Measurements from ENCODE around the gene SLC8A2. TPM values are rescaled to one million over a fixed set of nuclear protein-coding genes. Genes with fewer than 3 reads are reported as not detected.
"Not testable (repeated sequence)": the region's sequence is repeated elsewhere in the genome, so short reads cannot be mapped to it uniquely, and the experiment has no call there.

The SLC8A2 gene
- total RNA-seq, 2 experiments from 2014 or later, result 0.13 to 0.36 TPM

GRCh38 chr19:47413941-47414340 is 57.8 kb downstream of the SLC8A2 start:
- Histone ChIP-seq H2AFZ (ENCODE audit: low read length) (no peak overlapping the region), H4K20me1 (ENCODE audit: insufficient read depth, low read length) (no peaks in the 10 kb centered on the region), H3K27ac (ENCODE audit: low read depth, low read length, poor library complexity, severe bottlenecking) (no peak overlapping the region), H3K4me3 (ENCODE audit: low read depth, low read length, poor library complexity, severe bottlenecking) (no peak overlapping the region), H3K9me3 (ENCODE audit: low read length) (no peaks in the 10 kb centered on the region), H3K9me2 (ENCODE audit: insufficient read depth, low read length) (no peaks in the 10 kb centered on the region), H3K36me3 (ENCODE audit: insufficient read depth, low read length) (no peaks in the 10 kb centered on the region), H3K79me2 (ENCODE audit: insufficient read depth, low read depth, low read length) (no peaks in the 10 kb centered on the region), H3K4me1 (ENCODE audit: insufficient read depth, low read length, poor library complexity, severe bottlenecking) (no peaks in the 10 kb centered on the region), H3K4me2 (ENCODE audit: low read length) (no peak overlapping the region)
- no peak for DNase-seq (ENCODE audit: low spot score)
- ChIA-PET CTCF (ENCODE audit: unreplicated experiment) (no interaction called here), POLR2A (no interaction called here)
- no TSS peak for BruUV-seq (replicated peaks)
- no peak for TF ChIP-seq CTCF (conservative IDR thresholded peaks at IDR 0.05; ENCODE audit: low read length)
- intact Hi-C loops (cut with micrococcal nuclease; ENCODE audit: unreplicated experiment), result no loop called here

- H3K9me3 ChIP-seq (ENCODE audit: low read length); POLR2A ChIA-PET; H3K79me2 ChIP-seq (ENCODE audit: insufficient read depth, low read depth, low read length); H3K36me3 ChIP-seq (ENCODE audit: insufficient read depth, low read length); H3K4me2 ChIP-seq (ENCODE audit: low read length); H2AFZ ChIP-seq (ENCODE audit: low read length); H3K4me1 ChIP-seq (ENCODE audit: insufficient read depth, low read length, poor library complexity, severe bottlenecking); DNase-seq (ENCODE audit: low spot score); H3K4me3 ChIP-seq (ENCODE audit: low read depth, low read length, poor library complexity, severe bottlenecking); intact Hi-C loops (cut with micrococcal nuclease; ENCODE audit: unreplicated experiment); CTCF ChIA-PET (ENCODE audit: unreplicated experiment); H4K20me1 ChIP-seq (ENCODE audit: insufficient read depth, low read length); BruUV-seq (replicated peaks); H3K9me2 ChIP-seq (ENCODE audit: insufficient read depth, low read length); H3K27ac ChIP-seq (ENCODE audit: low read depth, low read length, poor library complexity, severe bottlenecking): not testable (repeated sequence)
These were observed 60.0 kb downstream of the SLC8A2 start for GRCh38 chr19:47411696-47412095.

GRCh38 chr19:47411101-47411500 is 60.6 kb downstream of the SLC8A2 start:
- H3K4me2 ChIP-seq (ENCODE audit: low read length), result no peak overlapping the region
- H3K9me3 ChIP-seq (ENCODE audit: low read length), result no peaks in the 10 kb centered on the region
- POLR2A ChIA-PET, result no interaction called here
- H3K4me3 ChIP-seq (ENCODE audit: low read depth, low read length, poor library complexity, severe bottlenecking), result no peak overlapping the region
- no peak for DNase-seq (ENCODE audit: low spot score)
- TF ChIP-seq EZH2phosphoT487 (IDR thresholded peaks at IDR 0.05; ENCODE audit: borderline replicate concordance, low read depth, low read length) (no peak), CTCF (conservative IDR thresholded peaks at IDR 0.05; ENCODE audit: low read length) (no peak)
- H3K9me2 ChIP-seq (ENCODE audit: insufficient read depth, low read length), result no peaks in the 10 kb centered on the region
- no peaks in the 10 kb centered on the region for H3K79me2 ChIP-seq (ENCODE audit: insufficient read depth, low read depth, low read length)
- intact Hi-C loops (cut with micrococcal nuclease; ENCODE audit: unreplicated experiment), result no loop called here
- CTCF ChIA-PET (ENCODE audit: unreplicated experiment), result no interaction called here
- no TSS peak for BruUV-seq (replicated peaks)
- no peaks in the 10 kb centered on the region for H3K4me1 ChIP-seq (ENCODE audit: insufficient read depth, low read length, poor library complexity, severe bottlenecking)
- no peak overlapping the region for H3K27ac ChIP-seq (ENCODE audit: low read depth, low read length, poor library complexity, severe bottlenecking)
- H4K20me1 ChIP-seq (ENCODE audit: insufficient read depth, low read length), result no peaks in the 10 kb centered on the region
- no peaks in the 10 kb centered on the region for H3K36me3 ChIP-seq (ENCODE audit: insufficient read depth, low read length)
- H2AFZ ChIP-seq (ENCODE audit: low read length), result no peak overlapping the region

All from OCI-LY7 (cell line).